ENCODE measurements around the gene SHANK1.

Gene SHANK1

DNA sequence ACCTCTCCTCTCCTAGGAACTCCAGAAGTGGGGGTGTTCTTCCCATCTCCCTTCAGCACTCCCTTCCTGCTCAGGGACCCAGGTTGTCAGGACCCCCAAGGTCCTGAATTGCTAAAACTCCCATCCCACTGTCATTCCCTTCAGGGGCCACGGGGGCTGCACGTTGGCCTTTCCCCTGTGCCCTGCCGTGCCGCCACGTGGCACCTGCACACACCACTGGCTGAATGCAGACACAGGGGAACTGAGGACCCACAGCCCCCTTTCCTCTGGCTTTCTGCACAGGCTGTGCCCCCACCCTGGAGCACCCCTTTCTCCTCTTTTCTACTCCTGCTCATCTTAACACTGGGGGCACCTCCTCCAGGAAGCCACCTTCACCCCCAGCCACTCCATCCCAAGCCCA, 9.0 kb downstream of the SHANK1 start:
- TF ChIP-seq POLR2AphosphoS5 (IDR thresholded peaks at IDR 0.05; ENCODE audit: low read depth, low read length) (no peak), SIN3A (IDR thresholded peaks at IDR 0.05; ENCODE audit: borderline replicate concordance, insufficient read depth, low read length) (no peak), FOXP2 (optimal IDR thresholded peaks at IDR 0.05; ENCODE audit: borderline replicate concordance, extremely low read depth, extremely low read length, insufficient read depth) (no peak)

DNA sequence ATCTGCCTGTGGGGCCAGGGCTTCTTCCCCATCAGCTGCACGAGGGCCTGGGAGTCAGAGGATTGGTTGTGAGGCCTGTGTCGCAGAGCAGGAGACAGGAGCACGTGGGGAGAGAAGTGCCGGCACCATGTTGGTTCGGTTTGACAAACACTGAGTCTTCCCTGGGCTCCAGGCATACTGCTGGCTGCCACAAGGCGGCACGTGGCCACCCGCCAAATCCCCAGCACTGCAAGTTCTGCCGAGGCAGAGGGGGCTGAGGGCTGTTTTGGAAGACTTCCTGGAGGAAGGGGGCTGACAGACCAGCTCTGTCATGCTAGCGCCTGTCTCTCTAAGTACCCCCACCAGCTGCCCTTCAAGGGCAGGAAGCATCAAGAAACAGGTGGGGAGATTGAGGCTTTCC, 9.5 kb downstream of the SHANK1 start:
- no peak for TF ChIP-seq SIN3A (IDR thresholded peaks at IDR 0.05; ENCODE audit: borderline replicate concordance, insufficient read depth, low read length)
- TF ChIP-seq, protein P1, sequence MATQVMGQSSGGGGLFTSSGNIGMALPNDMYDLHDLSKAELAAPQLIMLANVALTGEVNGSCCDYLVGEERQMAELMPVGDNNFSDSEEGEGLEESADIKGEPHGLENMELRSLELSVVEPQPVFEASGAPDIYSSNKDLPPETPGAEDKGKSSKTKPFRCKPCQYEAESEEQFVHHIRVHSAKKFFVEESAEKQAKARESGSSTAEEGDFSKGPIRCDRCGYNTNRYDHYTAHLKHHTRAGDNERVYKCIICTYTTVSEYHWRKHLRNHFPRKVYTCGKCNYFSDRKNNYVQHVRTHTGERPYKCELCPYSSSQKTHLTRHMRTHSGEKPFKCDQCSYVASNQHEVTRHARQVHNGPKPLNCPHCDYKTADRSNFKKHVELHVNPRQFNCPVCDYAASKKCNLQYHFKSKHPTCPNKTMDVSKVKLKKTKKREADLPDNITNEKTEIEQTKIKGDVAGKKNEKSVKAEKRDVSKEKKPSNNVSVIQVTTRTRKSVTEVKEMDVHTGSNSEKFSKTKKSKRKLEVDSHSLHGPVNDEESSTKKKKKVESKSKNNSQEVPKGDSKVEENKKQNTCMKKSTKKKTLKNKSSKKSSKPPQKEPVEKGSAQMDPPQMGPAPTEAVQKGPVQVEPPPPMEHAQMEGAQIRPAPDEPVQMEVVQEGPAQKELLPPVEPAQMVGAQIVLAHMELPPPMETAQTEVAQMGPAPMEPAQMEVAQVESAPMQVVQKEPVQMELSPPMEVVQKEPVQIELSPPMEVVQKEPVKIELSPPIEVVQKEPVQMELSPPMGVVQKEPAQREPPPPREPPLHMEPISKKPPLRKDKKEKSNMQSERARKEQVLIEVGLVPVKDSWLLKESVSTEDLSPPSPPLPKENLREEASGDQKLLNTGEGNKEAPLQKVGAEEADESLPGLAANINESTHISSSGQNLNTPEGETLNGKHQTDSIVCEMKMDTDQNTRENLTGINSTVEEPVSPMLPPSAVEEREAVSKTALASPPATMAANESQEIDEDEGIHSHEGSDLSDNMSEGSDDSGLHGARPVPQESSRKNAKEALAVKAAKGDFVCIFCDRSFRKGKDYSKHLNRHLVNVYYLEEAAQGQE (IDR thresholded peaks at IDR 0.05; ENCODE audit: insufficient read depth in 1 of 2, low read depth in 2 of 2, low read length in 2 of 2): no peak
- no peak for TF ChIP-seq TAF1 (IDR thresholded peaks at IDR 0.05; ENCODE audit: borderline replicate concordance, insufficient read depth, low read length)
- TF ChIP-seq POLR2AphosphoS5 (IDR thresholded peaks at IDR 0.05; ENCODE audit: low read depth, low read length): no peak
- no peak for TF ChIP-seq FOXP2 (optimal IDR thresholded peaks at IDR 0.05; ENCODE audit: borderline replicate concordance, extremely low read depth, extremely low read length, insufficient read depth)

DNA sequence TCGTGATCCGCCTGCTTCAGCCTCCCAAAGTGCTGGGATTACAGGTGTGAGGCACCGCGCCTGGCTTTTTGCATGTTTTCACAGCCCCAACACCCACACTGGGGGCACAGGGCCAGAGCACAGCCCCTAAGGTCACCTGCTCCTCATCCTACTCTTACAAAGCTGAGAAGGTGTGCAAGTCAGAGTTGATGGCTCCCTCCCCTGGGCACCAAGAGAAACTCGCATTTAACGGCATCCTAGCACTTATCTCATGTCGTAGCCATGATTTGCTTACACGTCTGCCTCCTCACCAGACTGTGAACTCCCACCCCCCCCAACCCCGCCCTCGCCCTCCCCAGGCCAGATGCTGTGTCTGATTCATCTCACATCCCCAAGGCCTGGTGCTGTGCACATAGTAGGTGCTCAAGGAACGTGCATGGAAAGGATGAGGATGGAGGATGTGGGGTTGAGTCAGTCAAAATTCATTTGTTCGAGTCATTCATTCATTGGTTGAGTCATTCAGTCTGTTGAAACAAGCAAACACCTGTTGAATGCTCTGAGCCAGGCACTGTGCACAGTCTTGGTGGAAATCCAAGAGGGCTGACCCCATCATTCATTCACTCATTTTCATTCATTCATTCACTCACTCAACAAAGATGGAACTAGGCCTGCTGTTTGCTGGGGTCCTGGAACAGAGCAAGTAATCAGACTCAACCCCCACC, 11.3 kb downstream of the SHANK1 start:
- TF ChIP-seq, protein P1 (IDR thresholded peaks at IDR 0.05; ENCODE audit: insufficient read depth in 1 of 2, low read depth in 2 of 2, low read length in 2 of 2): no peak
- TF ChIP-seq TAF1 (IDR thresholded peaks at IDR 0.05; ENCODE audit: borderline replicate concordance, insufficient read depth, low read length): no peak
- no peak for TF ChIP-seq POLR2AphosphoS5 (IDR thresholded peaks at IDR 0.05; ENCODE audit: low read depth, low read length)
- TF ChIP-seq SIN3A (IDR thresholded peaks at IDR 0.05; ENCODE audit: borderline replicate concordance, insufficient read depth, low read length): no peak
- TF ChIP-seq FOXP2 (optimal IDR thresholded peaks at IDR 0.05; ENCODE audit: borderline replicate concordance, extremely low read depth, extremely low read length, insufficient read depth): no peak

DNA sequence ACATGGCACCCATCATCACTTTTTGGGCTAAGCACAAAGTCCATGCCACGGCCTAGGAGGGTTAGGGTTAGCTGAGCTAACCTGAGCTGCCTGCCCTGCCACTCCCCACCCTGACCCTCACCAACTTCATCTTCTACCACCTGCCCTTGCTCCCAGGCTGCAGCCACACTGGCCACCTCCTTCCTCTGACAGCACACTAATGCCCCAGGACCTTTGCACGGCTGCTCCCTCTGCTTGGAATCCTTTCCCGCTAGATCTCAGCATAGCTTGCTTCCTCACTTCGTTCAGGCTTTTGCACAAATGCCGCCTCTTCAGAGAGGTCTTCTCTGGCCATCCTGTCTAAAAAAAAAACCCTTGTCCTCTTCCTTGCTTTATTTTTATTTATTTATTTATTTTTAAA, 13.2 kb downstream of the SHANK1 start:
- TF ChIP-seq, protein P1 (IDR thresholded peaks at IDR 0.05; ENCODE audit: insufficient read depth in 1 of 2, low read depth in 2 of 2, low read length in 2 of 2): no peak

DNA sequence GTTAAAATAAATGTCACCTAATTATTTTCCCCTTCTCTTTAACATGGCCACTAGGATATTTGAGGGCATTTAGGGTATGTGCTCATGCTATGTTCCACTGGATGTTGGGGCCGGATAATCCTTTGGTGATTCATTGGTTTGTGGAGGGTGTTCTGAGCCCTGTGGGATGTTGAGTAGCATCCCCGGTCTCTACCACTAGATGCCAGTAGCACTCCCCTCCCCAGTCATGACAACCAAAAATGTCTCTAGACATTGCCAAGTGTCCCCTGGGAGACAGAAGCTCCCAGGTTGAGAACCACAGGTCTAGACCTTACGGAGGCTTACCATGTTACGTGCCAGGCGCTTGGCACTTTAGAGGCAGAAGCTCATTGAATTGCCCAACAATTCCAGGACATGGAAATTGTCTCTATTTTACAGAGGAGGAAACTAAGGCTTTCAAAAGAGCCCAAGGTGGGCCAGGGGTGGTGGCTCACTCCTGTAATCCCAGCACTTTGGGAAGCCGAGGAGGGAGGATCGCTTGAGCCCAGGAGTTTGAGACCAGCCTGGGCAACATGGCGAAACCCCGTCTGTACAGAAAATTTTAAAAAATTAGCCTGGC, 14.1 kb downstream of the SHANK1 start:
- TF ChIP-seq FOXP2 (optimal IDR thresholded peaks at IDR 0.05; ENCODE audit: borderline replicate concordance, extremely low read depth, extremely low read length, insufficient read depth) (no peak), POLR2AphosphoS5 (IDR thresholded peaks at IDR 0.05; ENCODE audit: low read depth, low read length) (no peak), SIN3A (IDR thresholded peaks at IDR 0.05; ENCODE audit: borderline replicate concordance, insufficient read depth, low read length) (no peak), TAF1 (IDR thresholded peaks at IDR 0.05; ENCODE audit: borderline replicate concordance, insufficient read depth, low read length) (no peak)
- TF ChIP-seq, protein P1 (IDR thresholded peaks at IDR 0.05; ENCODE audit: insufficient read depth in 1 of 2, low read depth in 2 of 2, low read length in 2 of 2): no peak

Measured in PFSK-1 (cell line).